Nephron (organoid): ENCODE data around the gene PPP1R3F.
"Not testable (repeated sequence)": the region's sequence is repeated elsewhere in the genome, so short reads cannot be mapped to it uniquely, and the experiment has no call there.

Source experiments
- H3K27ac Mint-ChIP-seq, 3 experiments: 2 replicates each; pipeline ENCODE4 v1.8.0; 2020; ENCODE audit warnings: mixed read lengths in 3 of 3, mild to moderate bottlenecking in 2 of 3, moderate library complexity in 1 of 3
- H3K27me3 Mint-ChIP-seq: 2 replicates; pipeline ENCODE4 v1.8.0; 2021; ENCODE audit warnings: low read depth, mild to moderate bottlenecking, moderate library complexity, mixed read lengths
- H3K36me3 Mint-ChIP-seq: 2 replicates; pipeline ENCODE4 v1.8.0; 2020; ENCODE audit warnings: low read depth, mixed read lengths
- H3K4me1 Mint-ChIP-seq: 2 replicates; pipeline ENCODE4 v1.8.0; 2020; ENCODE audit warnings: mixed read lengths
- H3K4me3 Mint-ChIP-seq, 3 experiments: 2 replicates each; pipeline ENCODE4 v1.8.0; 2020; ENCODE audit warnings: mild to moderate bottlenecking in 3 of 3, mixed read lengths in 3 of 3, moderate library complexity in 2 of 3
- H3K9me3 Mint-ChIP-seq: 2 replicates; pipeline ENCODE4 v1.8.0; 2020; ENCODE audit warnings: mixed read lengths

The PPP1R3F gene

DNA sequence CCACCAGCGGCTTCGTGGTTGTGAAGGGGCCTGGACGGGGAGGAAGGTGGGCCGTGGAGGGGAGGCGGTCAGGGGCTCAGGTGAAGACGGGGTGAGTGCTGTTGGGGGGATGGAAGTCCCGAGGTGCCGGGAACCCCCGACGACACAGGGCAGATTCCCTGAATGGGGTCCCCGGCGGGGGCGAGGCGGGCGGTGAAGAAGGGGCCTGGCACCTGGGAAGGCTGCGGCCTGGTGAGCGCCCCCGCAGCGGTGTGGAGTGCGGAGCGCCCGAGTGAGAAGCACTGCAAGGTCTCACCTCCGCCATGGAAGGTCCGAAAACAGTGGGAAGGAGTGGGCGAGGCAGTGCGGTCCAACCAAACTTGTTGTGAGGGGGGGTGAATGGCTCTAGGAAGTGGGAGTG, 62.2 kb downstream of the PPP1R3F start:
- H3K27me3 Mint-ChIP-seq, H3K4me3 Mint-ChIP-seq, H3K27ac Mint-ChIP-seq, H3K36me3 Mint-ChIP-seq, H3K9me3 Mint-ChIP-seq, H3K4me1 Mint-ChIP-seq: not testable (repeated sequence)
